Thyroid gland (tissue), 4 donors: ENCODE data around the gene PTCHD1. TPM values are rescaled to one million over a fixed set of nuclear protein-coding genes. Genes with fewer than 3 reads are reported as not detected.

Experiments used
- DNase-seq, 2 donors: peaks; one replicate each; pipeline ENCODE4 v3.0.0-alpha.2; 2019
- H3K27ac ChIP-seq, 3 donors: fragments of 200-600 bp; sonication (generic); 1 replicate in 2 of 3; 2 replicates in 1 of 3; pipeline ENCODE4 v1.5.1; 2016 to 2019; ENCODE audit warnings: mild to moderate bottlenecking in 1 of 3, moderate library complexity in 1 of 3
- H3K27me3 ChIP-seq: fragments of 200-600 bp; sonication (generic); one replicate; pipeline ENCODE4 v1.5.1; 2019
- H3K36me3 ChIP-seq, 2 donors: fragments of 200-600 bp; sonication (generic); one replicate each; pipeline ENCODE4 v1.5.1; 2016 to 2019
- H3K4me1 ChIP-seq, 2 donors: fragments of 200-600 bp; sonication (generic); one replicate each; pipeline ENCODE4 v1.5.1; 2017 to 2019
- H3K4me3 ChIP-seq, 3 donors: fragments of 200-600 bp; sonication (generic); replicated peaks in 1 of 3; 1 replicate in 2 of 3; 2 replicates in 1 of 3; pipeline ENCODE4 v1.5.1; 2016; ENCODE audit warnings: mild to moderate bottlenecking in 1 of 3
- H3K9me3 ChIP-seq: fragments of 200-600 bp; sonication (generic); one replicate; pipeline ENCODE4 v1.5.1; 2017
- CTCF ChIP-seq, 6 experiments: fragments of 200-600 bp in 3 of 6; fragments of 450-650 bp in 3 of 6; sonication (generic) in 3 of 6; IDR thresholded peaks; one replicate each; pipeline ENCODE4 v1.5.1; 2016 to 2019; ENCODE audit warnings: antibody characterized with exemption in 6 of 6, mild to moderate bottlenecking in 2 of 6, inconsistent platforms in 1 of 6, moderate library complexity in 1 of 6
- POLR2A ChIP-seq, 2 donors: fragments of 450-650 bp; IDR thresholded peaks; one replicate each; pipeline ENCODE4 v1.6.1; 2017; ENCODE audit warnings: antibody characterized with exemption in 2 of 2, mild to moderate bottlenecking in 2 of 2, moderate library complexity in 1 of 2
- WGBS, 2 donors: methylation state at CpG; one replicate each; pipeline ENCODE4 v1.1.5; 2017; 5-methylcytosine and 5-hydroxymethylcytosine counted together
- intact Hi-C: fragments of 100-400 bp; cut with DNase I; formaldehyde crosslinking; loops from one replicate; pipeline ENCODE4 v1.15.1; 2023
- total RNA-seq, 4 donors: library from RNA; depleted of rRNA; stranded (reverse); fragments of >200 nt; gene quantifications; one replicate each; pipeline ENCODE4 v1.2.3, GENCODE V29; 2016

Gene PTCHD1
- total RNA-seq, 4 donors from 2014 or later: under 0.01 to 1.3 (median 0.59) TPM

- Histone ChIP-seq H3K36me3 (no peaks in the 10 kb centered on the region), H3K27me3 (no peaks in the 10 kb centered on the region), H3K27ac (no peak overlapping the region), H3K9me3 (no peaks in the 10 kb centered on the region), H3K4me3 (no peak overlapping the region), H3K4me1 (peaks cover 3 to 14% of the 10 kb centered on the region in 2 donors)
- TF ChIP-seq POLR2A (IDR thresholded peaks at IDR 0.05) (no peak), CTCF (IDR thresholded peaks at IDR 0.05) (no peak)
- 65 to 69% methylated on average over 4 of the region's 4 CpGs for WGBS, 2 donors
- intact Hi-C loops: no loop called here
- DNase-seq: no peak
These were observed 39.6 kb downstream of the PTCHD1 start for GRCh38 chrX:23374291-23374690.

GRCh38 chrX:23376581-23376980, 41.9 kb downstream of the PTCHD1 start:
- no peak overlapping the region for H3K4me3 ChIP-seq
- 89 to 96% methylated on average over 3 of the region's 3 CpGs for WGBS, 2 donors
- no peaks in the 10 kb centered on the region for H3K36me3 ChIP-seq
- no peak overlapping the region for H3K27ac ChIP-seq
- H3K9me3 ChIP-seq: no peaks in the 10 kb centered on the region
- no peaks in the 10 kb centered on the region for H3K27me3 ChIP-seq
- TF ChIP-seq CTCF (IDR thresholded peaks at IDR 0.05) (no peak), POLR2A (IDR thresholded peaks at IDR 0.05) (no peak)
- H3K4me1 ChIP-seq: peaks cover 3 to 14% of the 10 kb centered on the region in 2 donors
- intact Hi-C loops: no loop called here
- no peak for DNase-seq

GRCh38 chrX:23380581-23380980, 45.9 kb downstream of the PTCHD1 start:
- 44 to 50% methylated on average over 1 to 2 of the region's 2 CpGs for WGBS, 2 donors
- no peak for DNase-seq
- no peaks in the 10 kb centered on the region for H3K9me3 ChIP-seq
- H3K4me1 ChIP-seq: no peaks in the 10 kb centered on the region
- intact Hi-C loops: no loop called here
- TF ChIP-seq POLR2A (IDR thresholded peaks at IDR 0.05) (no peak), CTCF (IDR thresholded peaks at IDR 0.05) (no peak)
- no peak overlapping the region for H3K4me3 ChIP-seq
- no peaks in the 10 kb centered on the region for H3K36me3 ChIP-seq
- no peak overlapping the region for H3K27ac ChIP-seq
- no peaks in the 10 kb centered on the region for H3K27me3 ChIP-seq

GRCh38 chrX:23381099-23382087, 46.7 kb downstream of the PTCHD1 start:
- H3K9me3 ChIP-seq: no peaks in the 10 kb centered on the region
- 88 to 94% methylated on average over 19 of the region's 19 CpGs for WGBS, 2 donors
- intact Hi-C loops: no loop called here
- H3K4me3 ChIP-seq: no peak overlapping the region
- TF ChIP-seq POLR2A (IDR thresholded peaks at IDR 0.05): no peak
- no peak for TF ChIP-seq CTCF (IDR thresholded peaks at IDR 0.05)
- H3K4me1 ChIP-seq: no peaks in the 10 kb centered on the region
- no peaks in the 10 kb centered on the region for H3K36me3 ChIP-seq
- no peak overlapping the region for H3K27ac ChIP-seq
- no peak for DNase-seq
- H3K27me3 ChIP-seq: no peaks in the 10 kb centered on the region

- intact Hi-C loops: no loop called here
- no peak for DNase-seq
- 88 to 89% methylated on average over 5 of the region's 5 CpGs for WGBS, 2 donors
These were observed 47.9 kb downstream of the PTCHD1 start for GRCh38 chrX:23382572-23382971.

More at GRCh38 chrX:23382572-23382971, 47.9 kb downstream of the PTCHD1 start:
- Histone ChIP-seq H3K4me3 (no peak overlapping the region), H3K27me3 (no peaks in the 10 kb centered on the region), H3K4me1 (no peaks in the 10 kb centered on the region), H3K36me3 (no peaks in the 10 kb centered on the region), H3K9me3 (no peaks in the 10 kb centered on the region), H3K27ac (no peak overlapping the region)
- no peak for TF ChIP-seq CTCF (IDR thresholded peaks at IDR 0.05)
